CD8-positive, alpha-beta memory T cell (primary cell): ENCODE data around the gene SEMA5A. TPM values are rescaled to one million over a fixed set of nuclear protein-coding genes. Genes with fewer than 3 reads are reported as not detected.

Experiments used
- CTCF ChIA-PET: fragments of 350-600 bp; sonication (Branson Sonifier 250); formaldehyde crosslinking; loops from one replicate; lab custom pipeline; 2021; ENCODE audit warnings: antibody characterized with exemption; lab: Charles Lee
- POLR2A ChIA-PET: fragments of 350-600 bp; sonication (Branson Sonifier 250); formaldehyde crosslinking; loops from one replicate; lab custom pipeline; 2021; ENCODE audit warnings: antibody characterized with exemption; lab: Charles Lee
- DNase-seq, 5 donors: peaks; one replicate each; pipeline versions ENCODE4 v3.0.0 to v3.0.0-alpha.2; 2020 to 2022; ENCODE audit warnings: mixed read lengths in 1 of 5
- H3K27ac ChIP-seq: one replicate; pipeline ENCODE4 v1.7.0; 2013; ENCODE audit warnings: low read depth, mild to moderate bottlenecking, low read length, moderate library complexity
- H3K27me3 ChIP-seq: 2 replicates; pipeline ENCODE4 v1.7.0; 2013; ENCODE audit warnings: low read length, mild to moderate bottlenecking; ENCODE audit not compliant: insufficient read depth, poor library complexity, severe bottlenecking
- H3K36me3 ChIP-seq: 2 replicates; pipeline ENCODE4 v1.7.0; 2013; ENCODE audit warnings: mild to moderate bottlenecking, low read length, moderate library complexity; ENCODE audit not compliant: insufficient read depth
- H3K4me1 ChIP-seq: 2 replicates; pipeline ENCODE4 v1.7.0; 2013; ENCODE audit warnings: mild to moderate bottlenecking, low read length, moderate library complexity; ENCODE audit not compliant: insufficient read depth
- H3K4me3 ChIP-seq: 2 replicates; pipeline ENCODE4 v1.7.0; 2013; ENCODE audit warnings: mild to moderate bottlenecking, low read length
- H3K9me3 ChIP-seq: 2 replicates; pipeline ENCODE4 v1.7.0; 2013; ENCODE audit warnings: mild to moderate bottlenecking, low read length
- H3K27ac Mint-ChIP-seq, 8 donors: one replicate each; pipeline ENCODE4 v1.8.0; 2020 to 2021; ENCODE audit warnings: mixed read lengths in 8 of 8, mild to moderate bottlenecking in 6 of 8, inconsistent platforms in 3 of 8, moderate library complexity in 3 of 8
- H3K27me3 Mint-ChIP-seq, 2 donors: one replicate each; pipeline ENCODE4 v1.8.0; 2020 to 2021; ENCODE audit warnings: mixed read lengths in 2 of 2, mild to moderate bottlenecking in 1 of 2, moderate library complexity in 1 of 2
- H3K36me3 Mint-ChIP-seq, 3 donors: one replicate each; pipeline ENCODE4 v1.8.0; 2020 to 2021; ENCODE audit warnings: mixed read lengths in 3 of 3, inconsistent platforms in 1 of 3, mild to moderate bottlenecking in 1 of 3
- H3K4me1 Mint-ChIP-seq, 3 donors: one replicate each; pipeline ENCODE4 v1.8.0; 2020 to 2021; ENCODE audit warnings: mixed read lengths in 3 of 3, inconsistent platforms in 1 of 3, mild to moderate bottlenecking in 1 of 3
- H3K4me3 Mint-ChIP-seq, 7 donors: one replicate each; pipeline ENCODE4 v1.8.0; 2020 to 2021; ENCODE audit warnings: mixed read lengths in 7 of 7, mild to moderate bottlenecking in 6 of 7, moderate library complexity in 4 of 7, inconsistent platforms in 2 of 7
- H3K9me3 Mint-ChIP-seq, 5 donors: one replicate each; pipeline ENCODE4 v1.8.0; 2020 to 2022; ENCODE audit warnings: mixed read lengths in 5 of 5, mild to moderate bottlenecking in 3 of 5, moderate library complexity in 2 of 5, inconsistent platforms in 1 of 5
- polyA plus RNA-seq: library from polyadenylated mRNA; unstranded; fragments of 300-500 nt; fragmentation: Illumina TruSeq; gene quantifications from one replicate; pipeline ENCODE4 v1.2.3, GENCODE V29; 2021
- total RNA-seq, 2 experiments: library from RNA; stranded (reverse); gene quantifications; one replicate each; pipeline ENCODE4 v1.2.3, GENCODE V29; 2021

SEMA5A gene
- total and polyA plus RNA-seq, 3 experiments from 2014 or later = not detected

DNA sequence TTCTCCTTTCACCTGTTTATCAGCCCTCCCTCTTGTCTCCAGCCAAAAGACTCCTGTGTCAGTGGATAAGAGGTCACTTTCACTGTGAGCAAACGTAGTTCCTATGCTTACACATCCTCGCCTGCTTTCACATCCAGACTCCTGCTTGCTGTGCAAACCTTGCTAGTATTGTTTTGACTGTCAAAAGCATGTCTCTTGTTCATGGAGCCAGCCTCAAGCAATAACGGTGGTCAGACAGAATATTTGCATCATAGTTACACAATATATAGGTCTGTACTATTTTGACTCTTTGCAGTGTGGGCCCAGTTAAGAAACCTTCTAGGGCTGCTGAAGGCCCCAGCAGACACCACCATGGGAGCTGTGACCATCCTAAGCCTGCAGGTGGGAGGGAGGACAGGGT lies 420.0 kb downstream of the SEMA5A start:
- no peaks in the 10 kb centered on the region for H3K27me3 ChIP-seq
- H3K4me1 ChIP-seq = no peaks in the 10 kb centered on the region
- ChIA-PET POLR2A (no interaction called here), CTCF (no interaction called here)
- no peak overlapping the region for H3K27ac Mint-ChIP-seq
- no peak overlapping the region for H3K4me3 ChIP-seq
- no peaks in the 10 kb centered on the region for H3K4me1 Mint-ChIP-seq
- no peaks in the 10 kb centered on the region for H3K27me3 Mint-ChIP-seq
- no peak overlapping the region for H3K4me3 Mint-ChIP-seq
- H3K9me3 ChIP-seq = no peaks in the 10 kb centered on the region
- no peak for DNase-seq
- H3K9me3 Mint-ChIP-seq = peaks cover 2 to 17% (median 6%) of the 10 kb centered on the region in 5 donors
- H3K27ac ChIP-seq = no peak overlapping the region
- no peaks in the 10 kb centered on the region for H3K36me3 Mint-ChIP-seq
- no peaks in the 10 kb centered on the region for H3K36me3 ChIP-seq

DNA sequence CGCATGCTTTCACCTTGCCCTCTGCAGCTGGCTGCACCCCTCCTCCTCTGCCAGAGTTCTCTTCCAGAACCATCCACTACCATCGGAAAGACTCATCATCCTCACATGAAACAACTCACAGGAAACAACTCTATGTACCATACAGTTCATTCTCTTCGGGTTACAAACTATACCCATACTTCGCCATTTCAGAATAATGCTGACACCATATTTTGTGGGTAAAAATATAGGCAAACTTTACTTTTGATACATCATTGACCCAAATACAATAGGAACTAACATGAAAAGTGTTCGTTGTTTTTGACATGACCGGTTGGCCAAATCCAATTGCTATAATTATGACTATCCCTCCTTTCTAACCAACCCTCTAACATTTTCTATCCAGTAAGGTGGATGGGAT lies 421.0 kb downstream of the SEMA5A start:
- Mint-ChIP-seq H3K4me1 (no peaks in the 10 kb centered on the region), H3K27me3 (no peaks in the 10 kb centered on the region), H3K36me3 (no peaks in the 10 kb centered on the region), H3K9me3 (peaks cover 2 to 17% (median 6%) of the 10 kb centered on the region in 5 donors), H3K27ac (no peak overlapping the region), H3K4me3 (no peak overlapping the region)
- no peaks in the 10 kb centered on the region for H3K36me3 ChIP-seq
- H3K27me3 ChIP-seq = no peaks in the 10 kb centered on the region
- H3K9me3 ChIP-seq = no peaks in the 10 kb centered on the region
- ChIA-PET POLR2A (no interaction called here), CTCF (no interaction called here)
- no peak for DNase-seq
- no peak overlapping the region for H3K4me3 ChIP-seq
- H3K4me1 ChIP-seq = no peaks in the 10 kb centered on the region
- no peak overlapping the region for H3K27ac ChIP-seq

DNA sequence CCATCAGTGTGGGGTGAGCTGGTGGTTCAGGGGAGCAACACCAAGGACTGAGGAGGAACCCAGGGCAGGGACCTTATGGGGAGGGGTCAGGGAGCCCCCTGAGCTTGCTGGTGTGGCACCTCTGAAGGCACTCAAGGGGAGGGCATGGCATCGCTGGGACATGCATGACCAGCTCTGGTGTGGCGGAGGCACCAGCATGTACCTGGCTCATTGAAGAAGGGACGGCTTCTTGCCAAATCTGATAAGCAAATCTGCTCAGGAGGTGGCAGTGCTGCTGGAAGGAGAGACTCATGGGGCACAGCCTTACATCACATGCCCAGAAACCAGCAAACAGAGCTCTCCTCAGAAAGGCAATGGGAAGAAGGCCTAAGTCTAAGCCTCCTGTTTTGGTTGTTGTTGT lies 421.8 kb downstream of the SEMA5A start:
- Histone ChIP-seq H3K27me3 (no peaks in the 10 kb centered on the region), H3K27ac (no peak overlapping the region), H3K9me3 (no peaks in the 10 kb centered on the region), H3K4me1 (no peaks in the 10 kb centered on the region), H3K4me3 (no peak overlapping the region), H3K36me3 (no peaks in the 10 kb centered on the region)
- H3K27ac Mint-ChIP-seq = no peak overlapping the region
- H3K27me3 Mint-ChIP-seq = no peaks in the 10 kb centered on the region
- ChIA-PET POLR2A (no interaction called here), CTCF (no interaction called here)
- no peak overlapping the region for H3K4me3 Mint-ChIP-seq
- DNase-seq = no peak
- peaks cover 2 to 17% (median 6%) of the 10 kb centered on the region in 5 donors for H3K9me3 Mint-ChIP-seq
- no peaks in the 10 kb centered on the region for H3K36me3 Mint-ChIP-seq
- H3K4me1 Mint-ChIP-seq = no peaks in the 10 kb centered on the region

DNA sequence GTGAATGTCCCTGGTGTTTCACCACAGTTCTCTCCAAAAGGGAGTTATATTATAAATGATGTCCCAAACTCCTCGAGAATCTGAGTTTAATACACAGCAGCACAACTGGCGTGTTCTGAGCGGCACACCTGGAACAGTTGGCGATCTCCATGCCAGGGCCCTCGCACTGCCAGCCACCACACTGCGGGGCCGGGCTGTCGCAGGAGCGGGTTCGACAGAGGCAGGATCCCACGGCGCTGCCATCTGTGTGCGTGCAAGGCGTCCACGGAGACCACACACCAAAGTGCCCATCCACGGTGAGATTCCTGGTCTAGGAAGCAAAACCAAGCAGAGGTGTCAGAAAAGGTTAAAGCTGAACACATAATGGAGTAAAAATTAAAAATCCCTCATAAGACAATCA lies 423.3 kb downstream of the SEMA5A start:
- Histone ChIP-seq H3K27ac (no peak overlapping the region), H3K9me3 (no peaks in the 10 kb centered on the region), H3K4me3 (no peak overlapping the region), H3K4me1 (no peaks in the 10 kb centered on the region), H3K36me3 (no peaks in the 10 kb centered on the region), H3K27me3 (no peaks in the 10 kb centered on the region)
- no peaks in the 10 kb centered on the region for H3K36me3 Mint-ChIP-seq
- H3K4me3 Mint-ChIP-seq = no peak overlapping the region
- no peaks in the 10 kb centered on the region for H3K4me1 Mint-ChIP-seq
- CTCF ChIA-PET = no interaction called here
- peaks cover 2 to 13% (median 4%) of the 10 kb centered on the region in 5 donors for H3K9me3 Mint-ChIP-seq
- no peak overlapping the region for H3K27ac Mint-ChIP-seq
- POLR2A ChIA-PET = no interaction called here
- no peak for DNase-seq
- H3K27me3 Mint-ChIP-seq = no peaks in the 10 kb centered on the region

DNA sequence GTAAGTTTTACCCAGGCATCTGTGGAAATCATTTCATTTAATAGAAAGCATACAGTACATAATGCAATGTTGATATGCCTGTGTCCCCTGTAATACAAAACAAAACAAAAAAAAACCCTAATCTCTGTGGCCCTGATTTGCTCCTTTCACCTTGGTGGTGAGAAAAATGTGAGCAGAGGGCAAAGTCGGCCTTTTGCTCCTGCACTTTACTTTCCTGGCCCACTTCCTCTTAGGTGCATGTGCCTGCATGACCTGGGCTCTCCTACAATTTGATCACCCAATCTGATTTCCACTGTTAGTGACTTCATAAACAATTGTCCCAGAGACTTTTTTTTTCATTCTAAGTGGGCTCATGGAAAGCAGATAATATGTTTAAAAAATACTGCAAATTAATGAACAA lies 424.3 kb downstream of the SEMA5A start:
- peaks cover 1 to 13% (median 4%) of the 10 kb centered on the region in 5 donors for H3K9me3 Mint-ChIP-seq
- H3K27ac ChIP-seq = no peak overlapping the region
- no peaks in the 10 kb centered on the region for H3K36me3 Mint-ChIP-seq
- no peaks in the 10 kb centered on the region for H3K4me1 Mint-ChIP-seq
- POLR2A ChIA-PET = no interaction called here
- no peaks in the 10 kb centered on the region for H3K27me3 Mint-ChIP-seq
- H3K4me3 Mint-ChIP-seq = no peak overlapping the region
- H3K9me3 ChIP-seq = no peaks in the 10 kb centered on the region
- CTCF ChIA-PET = no interaction called here
- no peaks in the 10 kb centered on the region for H3K27me3 ChIP-seq
- no peaks in the 10 kb centered on the region for H3K4me1 ChIP-seq
- no peaks in the 10 kb centered on the region for H3K36me3 ChIP-seq
- no peak for DNase-seq
- H3K27ac Mint-ChIP-seq = no peak overlapping the region
- no peak overlapping the region for H3K4me3 ChIP-seq

DNA sequence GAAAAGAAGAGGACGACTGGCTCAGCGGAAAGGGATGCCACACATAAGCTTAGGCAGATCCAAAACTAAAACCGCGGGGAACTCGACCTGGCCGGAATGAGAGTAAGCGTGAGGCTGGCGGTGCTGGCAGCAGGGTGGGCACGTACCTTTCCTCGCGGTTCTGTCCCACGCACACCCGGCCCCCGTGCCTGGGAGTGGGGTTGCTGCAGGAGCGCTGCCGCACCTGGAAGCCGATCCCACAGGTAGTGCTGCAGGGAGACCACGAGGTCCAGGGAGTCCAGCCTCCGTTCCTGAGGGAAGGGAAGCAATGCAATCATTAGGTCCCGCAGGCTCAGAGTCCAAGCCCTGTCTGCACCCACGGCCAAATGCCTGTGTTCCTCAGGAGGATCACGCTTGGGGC lies 427.0 kb downstream of the SEMA5A start:
- POLR2A ChIA-PET = no interaction called here
- H3K4me3 ChIP-seq = no peak overlapping the region
- no peaks in the 10 kb centered on the region for H3K4me1 ChIP-seq
- no peak overlapping the region for H3K27ac ChIP-seq
- CTCF ChIA-PET = no interaction called here
- H3K27ac Mint-ChIP-seq = no peak overlapping the region
- no peaks in the 10 kb centered on the region for H3K36me3 Mint-ChIP-seq
- no peak for DNase-seq
- no peak overlapping the region for H3K4me3 Mint-ChIP-seq
- no peaks in the 10 kb centered on the region for H3K36me3 ChIP-seq
- no peaks in the 10 kb centered on the region for H3K27me3 ChIP-seq
- peaks cover 0 to 8% (median 6%) of the 10 kb centered on the region in 5 donors for H3K9me3 Mint-ChIP-seq
- H3K9me3 ChIP-seq = no peaks in the 10 kb centered on the region
- H3K27me3 Mint-ChIP-seq = no peaks in the 10 kb centered on the region
- H3K4me1 Mint-ChIP-seq = no peaks in the 10 kb centered on the region

DNA sequence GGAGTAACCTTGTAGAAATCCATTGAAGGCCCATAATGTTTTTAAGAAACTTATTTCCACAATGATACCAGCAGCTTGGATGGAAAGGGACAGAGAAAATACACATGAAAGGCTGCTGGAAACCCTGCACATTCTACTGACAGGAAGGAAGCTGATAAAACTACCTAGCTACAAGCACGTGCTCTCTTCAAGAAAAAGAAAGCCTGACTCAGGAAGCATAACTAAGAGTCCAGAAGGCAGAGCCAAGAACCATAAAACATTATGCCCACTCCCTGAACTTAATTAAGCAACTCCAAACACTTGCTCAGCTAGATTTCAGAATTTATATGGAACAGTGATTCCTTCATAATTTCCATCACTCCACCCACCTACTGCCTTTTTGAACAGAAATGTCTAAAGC lies 430.8 kb downstream of the SEMA5A start:
- Histone ChIP-seq H3K9me3 (no peaks in the 10 kb centered on the region), H3K4me3 (no peak overlapping the region), H3K27ac (no peak overlapping the region), H3K36me3 (no peaks in the 10 kb centered on the region), H3K4me1 (no peaks in the 10 kb centered on the region), H3K27me3 (no peaks in the 10 kb centered on the region)
- DNase-seq = no peak
- Mint-ChIP-seq H3K36me3 (no peaks in the 10 kb centered on the region), H3K9me3 (peaks cover 0 to 6% (median 4%) of the 10 kb centered on the region in 5 donors), H3K27me3 (no peaks in the 10 kb centered on the region), H3K4me1 (no peaks in the 10 kb centered on the region), H3K4me3 (no peak overlapping the region), H3K27ac (no peak overlapping the region)
- CTCF ChIA-PET = no interaction called here
- POLR2A ChIA-PET = no interaction called here

DNA sequence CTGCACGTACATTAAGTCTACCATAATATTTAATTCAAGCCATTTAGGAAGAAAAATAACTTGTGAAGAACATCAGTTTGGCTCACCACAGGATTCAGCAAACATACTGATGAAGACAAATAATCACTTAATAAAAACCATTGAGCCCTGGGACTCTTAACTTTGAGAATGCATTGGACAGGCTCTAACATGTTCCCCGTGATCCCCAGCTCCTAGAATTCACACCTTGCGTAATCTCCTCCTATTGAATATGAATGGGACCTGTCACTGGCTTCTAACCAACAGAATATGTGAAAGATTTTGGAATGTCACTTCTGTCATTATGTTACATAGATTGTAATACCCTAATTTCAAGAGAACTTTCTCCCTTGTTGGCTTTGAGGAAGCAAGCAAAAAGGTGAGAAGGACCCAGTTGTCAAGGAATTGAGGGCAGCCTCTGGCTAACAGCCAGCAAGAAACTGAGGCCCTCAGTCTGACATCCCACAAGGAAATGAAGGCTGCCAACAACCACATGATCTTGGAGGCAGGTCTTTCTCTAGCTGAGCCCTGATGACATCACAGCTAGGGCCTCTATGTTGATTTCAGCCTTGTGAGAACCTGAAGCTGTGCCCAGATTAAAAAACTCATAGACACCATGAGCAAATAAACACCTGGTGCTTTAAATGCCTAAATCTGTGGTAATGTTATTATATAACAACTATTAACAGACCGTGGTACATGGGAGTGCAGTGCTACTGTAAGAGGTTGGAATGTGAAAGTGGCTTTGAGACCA lies 433.2 kb downstream of the SEMA5A start:
- Mint-ChIP-seq H3K36me3 (no peaks in the 10 kb centered on the region), H3K27ac (no peak overlapping the region), H3K27me3 (no peaks in the 10 kb centered on the region), H3K4me1 (no peaks in the 10 kb centered on the region), H3K9me3 (peaks cover 4 to 13% (median 5%) of the 10 kb centered on the region in 5 donors), H3K4me3 (no peak overlapping the region)
- no peaks in the 10 kb centered on the region for H3K27me3 ChIP-seq
- H3K4me1 ChIP-seq = no peaks in the 10 kb centered on the region
- no peak overlapping the region for H3K4me3 ChIP-seq
- H3K36me3 ChIP-seq = no peaks in the 10 kb centered on the region
- no peak overlapping the region for H3K27ac ChIP-seq
- no peak for DNase-seq
- ChIA-PET CTCF (no interaction called here), POLR2A (no interaction called here)
- H3K9me3 ChIP-seq = no peaks in the 10 kb centered on the region
